ENCODE data around the gene POLR1A. TPM values are rescaled to one million over a fixed set of nuclear protein-coding genes. Genes with fewer than 3 reads are reported as not detected.

POLR1A gene
- total RNA-seq, 4 donors from 2014 or later = 20.1 to 31.7 (median 29.4) TPM

- ATAC-seq (peak; percentile 84 to 88), DNase-seq (peak; percentile 69 to 82)
- no peaks in the 10 kb centered on the region for H3K27me3 ChIP-seq
- in situ Hi-C loops (cut with MboI; ENCODE audit: low sequenced_read_pairs in 4 of 4) (loop anchor here (5.0 to 25.0 kb wide), 5 partner anchors 193 to 455 kb away; partner anchors contain the start of gene ST3GAL5 (in 2 of the 4)), intact Hi-C loops (cut with DNase I; ENCODE audit: low total_unique reads) (loop anchor here (1.0 to 10.0 kb wide), 4 partner anchors 44 to 445 kb away; no protein-coding TSS in a partner anchor)
- H3K27ac ChIP-seq = peak overlapping the region; percentile 62 to 77 (median 68)
- no peaks in the 10 kb centered on the region for H3K9me3 ChIP-seq
- H3K4me3 ChIP-seq = no peak overlapping the region
- peaks cover 18 to 19% of the 10 kb centered on the region in 2 donors for H3K4me1 ChIP-seq
- TF ChIP-seq CTCF (IDR thresholded peaks at IDR 0.05 in 4 of 5, conservative IDR thresholded peaks at IDR 0.05 in 1 of 5) (peak; percentile 82 to 88 (median 86)), POLR2A (IDR thresholded peaks at IDR 0.05) (no peak)
- peaks cover 0 to 33% of the 10 kb centered on the region in 2 donors for H3K36me3 ChIP-seq
These were observed 25.4 kb downstream of the POLR1A start for GRCh38 chr2:86079981-86080911.

- Histone ChIP-seq H3K4me1 (peaks cover 18 to 19% of the 10 kb centered on the region in 2 donors), H3K36me3 (peaks cover 0 to 45% of the 10 kb centered on the region in 2 donors), H3K9me3 (no peaks in the 10 kb centered on the region), H3K4me3 (no peak overlapping the region), H3K27ac (peak overlapping the region; percentile 62 to 77 (median 68)), H3K27me3 (no peaks in the 10 kb centered on the region)
- ATAC-seq (peak; percentile 75 to 78), DNase-seq (peak in 1 of 2 donors; percentile 55)
- intact Hi-C loops (cut with DNase I; ENCODE audit: low total_unique reads) (loop anchor here (1.0 to 10.0 kb wide), 4 partner anchors 43 to 444 kb away; no protein-coding TSS in a partner anchor), in situ Hi-C loops (cut with MboI; ENCODE audit: low sequenced_read_pairs in 4 of 4) (loop anchor here (5.0 to 25.0 kb wide), 3 partner anchors 192 to 442 kb away; partner anchors contain the start of gene ST3GAL5 (in 2 of the 4))
- TF ChIP-seq POLR2A (IDR thresholded peaks at IDR 0.05) (no peak), CTCF (IDR thresholded peaks at IDR 0.05 in 4 of 5, conservative IDR thresholded peaks at IDR 0.05 in 1 of 5) (peak; percentile 54 to 74 (median 59))
These were observed 26.7 kb downstream of the POLR1A start for GRCh38 chr2:86078774-86079545.

- intact Hi-C loops (cut with DNase I; ENCODE audit: low total_unique reads) = loop anchor here (10.0 kb wide), 1 partner anchor 441 kb away; no protein-coding TSS in a partner anchor
- no peak overlapping the region for H3K27ac ChIP-seq
- H3K9me3 ChIP-seq = no peaks in the 10 kb centered on the region
- peaks cover 0 to 54% of the 10 kb centered on the region in 2 donors for H3K36me3 ChIP-seq
- in situ Hi-C loops (cut with MboI; ENCODE audit: low sequenced_read_pairs in 4 of 4) = loop anchor here (5.0 to 25.0 kb wide), 3 partner anchors 189 to 439 kb away; partner anchors contain the start of gene ST3GAL5 (in 2 of the 4)
- no peaks in the 10 kb centered on the region for H3K27me3 ChIP-seq
- DNase-seq (no peak), ATAC-seq (no peak)
- H3K4me3 ChIP-seq = no peak overlapping the region
- TF ChIP-seq CTCF (IDR thresholded peaks at IDR 0.05 in 4 of 5, conservative IDR thresholded peaks at IDR 0.05 in 1 of 5) = no peak
- TF ChIP-seq POLR2A (IDR thresholded peaks at IDR 0.05) = no peak
- H3K4me1 ChIP-seq = peaks cover 40 to 42% of the 10 kb centered on the region in 2 donors
These were observed 29.8 kb downstream of the POLR1A start for GRCh38 chr2:86075886-86076285.

- no peaks in the 10 kb centered on the region for H3K9me3 ChIP-seq
- ATAC-seq = no peak
- peaks cover 31 to 35% of the 10 kb centered on the region in 2 donors for H3K4me1 ChIP-seq
- in situ Hi-C loops (cut with MboI; ENCODE audit: low sequenced_read_pairs in 4 of 4) = loop anchor here (5.0 to 25.0 kb wide), 3 partner anchors 188 to 438 kb away; partner anchors contain the start of gene ST3GAL5 (in 3 of the 4)
- no peak overlapping the region for H3K4me3 ChIP-seq
- no peaks in the 10 kb centered on the region for H3K27me3 ChIP-seq
- no peak for DNase-seq
- peaks cover 0 to 56% of the 10 kb centered on the region in 2 donors for H3K36me3 ChIP-seq
- intact Hi-C loops (cut with DNase I; ENCODE audit: low total_unique reads) = loop anchor here (10.0 kb wide), 1 partner anchor 440 kb away; no protein-coding TSS in a partner anchor
- peak overlapping the region in 1 of 4 donors; percentile 9 for H3K27ac ChIP-seq
- no peak for TF ChIP-seq CTCF (IDR thresholded peaks at IDR 0.05 in 4 of 5, conservative IDR thresholded peaks at IDR 0.05 in 1 of 5)
- no peak for TF ChIP-seq POLR2A (IDR thresholded peaks at IDR 0.05)
These were observed 30.9 kb downstream of the POLR1A start for GRCh38 chr2:86074811-86075210.

Data from gastrocnemius medialis (tissue), 4 donors.